GM19395 (cell line): ENCODE results near the gene CARD11.

Experiments used
- ATAC-seq: cut with Tn5 transposase; IDR thresholded peaks from one replicate; pipeline ENCODE4 v1.9.1; 2021; ENCODE audit warnings: mild to moderate bottlenecking, moderate library complexity; ENCODE audit not compliant: unreplicated experiment

The CARD11 gene

DNA sequence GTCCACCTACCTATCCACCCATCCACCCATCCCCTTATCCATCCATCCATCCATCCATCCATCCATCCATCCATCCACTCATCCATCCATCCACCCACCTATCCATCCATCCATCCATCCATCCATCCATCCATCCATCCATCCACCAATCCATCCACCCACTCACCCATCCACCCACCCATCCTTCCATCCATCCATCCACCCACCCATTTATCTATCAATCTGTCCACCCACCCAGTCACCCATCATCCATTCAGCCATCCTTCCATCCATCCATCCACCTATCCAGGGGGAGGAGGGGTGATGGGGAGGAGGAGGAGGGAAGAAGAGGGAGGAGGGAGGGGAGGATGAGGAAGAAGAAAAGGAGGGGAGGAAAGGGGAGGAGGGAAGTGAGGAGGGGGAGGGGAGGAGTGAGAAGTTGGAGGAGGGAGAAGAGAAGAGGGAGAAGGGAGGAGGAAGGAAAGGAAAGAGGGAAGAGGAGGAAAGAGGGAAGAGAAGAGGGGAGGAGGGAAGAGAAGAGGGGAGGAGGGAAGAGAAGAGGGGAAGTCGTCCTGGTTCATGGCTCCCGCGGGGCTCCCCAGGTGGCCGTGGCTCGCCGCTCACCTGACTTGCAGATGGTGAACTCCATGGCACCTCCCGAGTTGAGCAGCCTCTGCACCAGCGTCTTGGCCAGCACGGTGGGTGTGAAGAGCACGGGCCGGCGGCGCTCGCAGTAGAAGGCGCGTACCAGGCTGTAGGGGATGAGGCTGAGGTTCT lies 130.8 kb downstream of the CARD11 start:
- ATAC-seq = no peak

DNA sequence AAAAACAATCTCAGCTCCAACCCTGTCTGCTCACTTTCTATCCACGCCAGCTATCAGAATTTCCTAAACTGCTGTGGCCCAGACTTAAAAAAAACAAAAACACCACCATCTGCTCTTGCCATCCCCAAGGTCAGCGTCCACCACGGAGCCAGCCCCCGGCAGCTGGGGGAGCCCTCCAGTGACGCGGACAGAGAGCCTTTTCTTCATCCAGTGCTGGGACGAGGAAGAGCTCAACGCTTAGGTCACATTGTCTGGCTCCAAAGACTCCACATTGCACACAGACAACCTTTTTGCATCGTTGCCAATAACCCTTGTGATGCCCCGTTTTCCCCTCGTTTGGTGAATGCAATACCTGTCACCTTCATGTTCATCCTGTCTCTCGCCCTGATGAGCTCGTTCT lies 132.2 kb downstream of the CARD11 start:
- ATAC-seq = no peak

DNA sequence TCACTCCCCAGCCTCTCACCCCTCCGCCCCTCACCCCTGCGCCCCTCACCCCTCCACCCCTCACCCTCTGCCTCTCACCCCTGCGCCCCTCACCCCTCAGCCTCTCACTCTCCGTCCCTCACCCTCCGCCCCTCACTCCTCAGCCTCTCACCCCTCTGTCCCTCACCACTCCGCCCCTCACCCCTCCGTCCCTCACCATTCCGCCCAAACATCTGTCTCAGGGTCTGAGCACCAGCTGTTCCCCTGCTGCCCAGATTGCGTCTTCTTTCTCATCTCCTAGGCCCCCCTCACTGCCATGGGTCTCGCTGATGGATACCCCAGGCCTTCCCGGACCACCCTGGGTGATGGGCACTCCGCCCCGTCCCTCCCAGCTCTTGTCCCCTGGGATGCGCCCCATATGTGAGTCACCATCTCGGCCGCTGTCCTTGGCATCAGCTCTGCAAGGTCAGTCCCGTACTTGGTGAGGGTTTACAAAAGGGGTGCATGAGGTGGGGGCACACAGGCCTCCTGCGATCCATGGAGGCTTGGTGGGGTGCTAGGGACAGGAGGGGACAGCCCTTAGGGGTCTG lies 134.1 kb downstream of the CARD11 start:
- no peak for ATAC-seq

DNA sequence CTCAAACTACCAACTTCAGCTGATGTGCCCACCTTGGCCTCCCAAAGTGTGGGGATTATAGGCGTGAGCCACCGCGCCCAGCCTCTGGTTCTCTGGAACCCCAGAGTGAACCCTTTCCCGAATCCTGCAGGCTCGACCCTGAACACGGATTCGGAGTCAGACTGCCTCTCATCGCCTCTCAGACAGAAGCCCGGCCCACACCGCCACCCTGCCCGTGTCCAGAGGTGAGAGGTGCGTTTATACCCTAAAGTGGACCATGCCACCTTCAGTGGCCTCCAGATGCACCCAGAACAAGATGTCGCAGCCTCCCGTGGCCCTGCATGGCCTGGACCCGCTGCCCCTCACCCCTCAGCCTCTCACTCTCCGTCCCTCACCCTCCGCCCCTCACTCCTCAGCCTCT lies 134.6 kb downstream of the CARD11 start:
- ATAC-seq = no peak

DNA sequence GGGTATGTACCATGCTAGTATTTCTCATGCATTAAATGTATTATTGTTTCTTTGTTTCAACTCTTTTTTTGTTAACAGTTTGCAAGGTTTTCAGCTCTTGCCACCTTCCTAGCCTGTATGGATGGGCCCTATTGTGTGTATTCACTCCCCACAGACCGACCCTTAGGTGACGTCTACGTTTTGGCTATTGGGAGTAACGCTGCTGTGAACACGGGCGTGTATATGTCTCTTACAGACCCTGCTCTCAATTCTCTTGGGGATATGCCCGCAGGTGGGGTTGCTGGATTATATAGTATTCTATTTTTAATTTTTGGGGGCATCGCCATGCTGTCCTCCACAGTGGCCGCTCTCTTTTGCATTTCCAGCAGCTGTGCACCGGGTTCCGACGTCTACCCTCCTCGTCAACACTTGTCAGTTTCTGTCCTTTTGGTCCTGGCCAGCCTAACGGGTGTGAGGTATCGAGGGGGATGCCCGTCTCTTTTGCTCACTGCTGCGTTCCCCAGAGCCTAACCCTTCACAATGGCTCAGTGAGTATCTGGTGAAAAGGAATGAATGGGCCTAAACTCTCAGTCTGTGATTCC lies 135.5 kb downstream of the CARD11 start:
- ATAC-seq = no peak

DNA sequence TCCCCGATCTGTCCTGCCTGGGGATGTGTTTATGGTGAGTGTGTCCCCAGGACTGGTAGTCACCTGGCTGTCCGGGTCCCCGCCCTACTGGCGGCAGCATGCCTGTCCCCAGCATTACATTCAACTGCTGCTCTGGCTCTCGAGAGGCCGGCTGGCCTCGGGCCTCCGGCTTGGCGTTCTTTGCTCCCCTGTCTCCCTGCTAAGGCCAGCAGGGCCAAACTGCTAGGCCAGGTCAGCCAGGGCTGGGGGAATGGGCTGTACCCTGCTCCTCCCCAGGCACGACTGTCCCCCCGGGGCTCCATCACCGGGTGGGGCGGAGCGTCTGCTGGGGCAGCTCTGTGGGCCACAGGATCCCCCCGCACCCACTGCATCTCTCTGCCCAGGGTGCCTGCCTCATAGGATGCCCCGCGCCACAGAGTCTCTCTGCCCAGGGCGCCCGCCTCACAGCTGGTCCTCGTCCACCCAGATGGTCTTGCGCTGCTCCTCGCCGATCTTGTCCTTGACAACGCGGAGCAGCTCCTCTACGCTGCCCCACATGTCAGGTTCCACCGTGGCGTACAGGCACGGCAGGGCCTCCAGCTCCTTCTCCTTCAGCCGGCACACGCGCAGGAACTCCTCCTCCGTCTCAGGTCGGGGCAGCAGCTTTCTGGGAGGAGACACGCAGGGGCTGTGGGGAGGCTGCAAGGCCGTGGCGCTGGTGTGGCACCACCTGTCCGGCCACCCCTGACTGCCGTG lies 137.3 kb downstream of the CARD11 start:
- no peak for ATAC-seq

DNA sequence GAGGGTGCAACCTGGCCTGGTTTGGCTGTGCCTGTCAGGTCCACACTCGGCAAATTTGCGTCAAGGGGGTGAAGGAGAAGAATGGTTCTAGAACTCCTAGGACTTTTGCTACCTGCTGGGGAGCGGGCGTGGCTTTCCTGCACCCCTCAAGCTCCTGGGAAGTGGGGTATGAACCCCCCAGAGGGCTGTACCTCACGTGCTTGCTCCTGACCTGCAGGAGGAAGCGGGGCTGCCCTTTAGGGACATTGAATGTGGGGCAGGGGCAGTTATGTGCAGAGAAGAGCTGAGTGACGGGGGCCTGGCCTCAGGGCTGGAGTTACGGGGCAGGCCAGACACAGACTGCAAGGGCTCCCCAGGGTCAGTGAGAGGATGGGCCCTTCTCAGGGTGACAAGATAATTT lies 138.2 kb downstream of the CARD11 start:
- no peak for ATAC-seq

DNA sequence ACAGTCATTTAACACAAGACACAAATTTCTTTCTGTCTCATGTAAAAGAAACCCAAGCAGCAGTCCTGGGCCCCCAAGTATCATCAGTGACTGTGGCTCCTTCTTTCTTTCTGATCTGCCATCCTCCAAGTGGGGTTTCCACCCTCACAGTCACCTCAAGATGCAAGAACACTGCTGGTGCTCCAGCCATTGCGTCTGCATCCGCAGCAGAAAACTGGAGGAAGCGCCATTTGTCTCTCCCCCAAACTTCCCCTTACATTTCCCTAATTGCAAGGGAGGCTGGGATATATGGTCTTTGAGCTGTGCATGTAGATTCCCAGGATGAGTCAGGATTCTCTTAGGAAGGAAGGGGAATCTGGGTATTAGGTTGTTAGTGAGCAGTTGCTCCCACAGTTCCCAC lies 138.6 kb downstream of the CARD11 start:
- ATAC-seq = no peak

DNA sequence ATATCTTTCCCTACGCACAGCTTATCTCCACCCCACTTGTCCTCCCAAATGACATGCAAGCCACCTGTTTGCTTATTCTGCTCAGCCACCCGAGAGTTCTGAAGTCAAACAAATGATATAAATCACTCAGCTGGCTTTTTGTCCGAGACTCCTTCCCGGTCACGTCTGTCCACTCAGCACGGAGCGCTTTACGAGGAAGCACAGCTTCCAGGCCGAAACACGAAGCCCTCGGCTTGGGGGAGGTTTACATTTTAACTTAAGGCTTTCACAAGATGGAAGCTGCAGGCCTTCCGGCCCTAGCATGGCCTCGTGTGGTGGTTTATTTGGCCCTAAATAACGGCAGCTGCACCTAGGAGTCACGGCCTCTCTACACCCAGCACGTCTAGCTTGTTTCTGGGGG lies 139.5 kb downstream of the CARD11 start:
- ATAC-seq = no peak

DNA sequence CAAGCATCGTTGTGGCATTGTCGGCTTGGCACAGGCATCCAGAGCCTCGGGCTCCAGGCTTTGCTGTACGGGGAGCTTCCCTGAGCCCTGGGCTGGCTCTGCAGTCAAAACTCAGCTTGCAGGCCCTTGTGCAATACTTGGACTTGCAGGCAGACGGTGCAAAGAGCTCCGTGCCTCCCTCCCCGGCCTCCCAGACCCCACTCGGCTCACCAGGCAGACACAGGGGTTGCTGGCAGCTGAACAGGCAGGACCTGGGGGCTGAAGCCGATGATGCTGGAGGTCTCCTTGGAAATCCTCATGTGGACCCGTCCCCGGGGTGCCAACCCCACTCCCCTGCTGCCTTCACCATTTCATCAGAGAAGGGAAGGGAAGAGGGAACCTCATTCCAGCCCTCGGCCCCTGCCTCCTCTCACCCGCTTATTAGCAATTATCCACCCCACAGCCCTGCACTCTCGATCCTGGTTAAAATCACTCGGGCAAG lies 139.9 kb downstream of the CARD11 start:
- no peak for ATAC-seq

DNA sequence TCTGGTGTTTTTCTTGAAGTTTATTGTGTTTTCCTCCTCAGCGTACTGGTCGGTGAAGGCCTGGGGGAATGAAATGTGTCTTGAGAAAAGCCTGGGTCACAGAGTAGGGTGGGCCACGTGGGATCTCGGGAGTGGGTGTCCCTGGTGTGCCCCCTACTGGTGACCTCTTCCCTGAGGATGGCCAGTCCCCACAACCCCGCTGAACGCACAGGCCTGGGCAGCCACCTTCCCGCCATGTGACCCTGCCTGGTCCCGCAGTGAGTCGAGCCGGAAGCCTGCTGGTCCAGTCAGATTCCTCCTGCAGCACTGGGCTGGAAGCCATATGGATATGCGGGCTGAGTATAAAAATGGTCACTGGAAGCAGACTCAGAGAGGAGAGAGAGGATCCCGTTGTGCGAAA lies 146.6 kb downstream of the CARD11 start:
- ATAC-seq = no peak

DNA sequence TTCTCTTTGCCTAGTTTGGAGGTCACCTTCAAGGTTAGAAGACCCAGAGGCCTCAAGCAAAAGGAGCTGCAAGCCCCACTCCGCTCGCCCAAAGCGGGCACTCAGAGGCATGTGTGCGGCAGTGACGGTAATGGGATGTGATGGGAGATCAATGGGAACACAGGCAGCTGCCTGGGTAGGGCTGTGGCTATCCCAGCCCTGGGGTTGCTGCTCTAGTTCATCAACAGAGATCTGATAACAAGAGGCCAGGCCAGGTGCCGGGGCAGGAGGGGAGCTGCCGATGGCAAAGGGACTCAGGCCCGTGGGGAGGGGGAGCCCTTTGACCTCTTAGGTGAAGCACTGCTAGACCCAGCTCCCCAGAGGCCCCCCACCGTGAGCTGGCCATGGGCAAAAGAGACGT lies 147.5 kb downstream of the CARD11 start:
- ATAC-seq = no peak

DNA sequence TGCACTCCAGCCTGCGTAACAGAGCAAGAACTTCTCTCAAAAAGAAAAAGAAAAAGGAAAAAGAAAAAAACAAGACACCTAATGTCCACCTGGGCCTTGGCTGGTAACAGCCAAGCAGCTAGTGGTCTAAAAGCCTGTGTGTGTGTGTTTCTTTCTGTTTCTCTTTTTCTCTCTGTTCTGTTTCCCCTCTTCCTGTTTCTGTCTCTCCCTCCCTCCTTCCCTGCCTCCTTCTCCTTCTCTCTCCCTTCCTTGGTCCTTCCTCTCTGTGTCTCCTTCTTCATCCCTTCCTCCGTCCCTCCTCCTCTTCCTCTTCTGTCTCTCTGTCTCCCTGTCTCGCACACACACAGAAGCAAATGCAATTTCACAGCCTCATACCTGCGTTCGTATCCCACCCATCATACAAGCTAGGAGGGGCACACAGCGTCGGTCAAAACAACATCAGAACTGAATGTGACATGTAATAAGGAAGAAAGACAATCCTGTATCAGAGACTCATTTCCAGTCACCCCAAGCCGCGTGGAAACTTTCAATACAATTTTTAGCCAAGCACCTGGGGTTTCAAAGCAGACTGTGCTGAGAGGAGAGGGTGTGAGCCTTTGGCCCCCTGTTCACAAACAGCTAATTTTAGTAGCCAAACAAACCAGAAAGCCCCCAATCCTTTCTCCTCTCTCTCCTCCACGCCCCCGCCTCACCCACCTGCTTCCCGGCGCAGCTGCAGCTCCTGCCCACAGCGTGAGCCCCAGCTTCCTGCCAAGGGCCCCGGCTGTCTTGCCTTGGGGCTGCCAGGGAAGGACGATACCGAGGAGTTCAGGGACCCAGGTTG lies 149.3 kb downstream of the CARD11 start:
- ATAC-seq = peak; percentile 75

DNA sequence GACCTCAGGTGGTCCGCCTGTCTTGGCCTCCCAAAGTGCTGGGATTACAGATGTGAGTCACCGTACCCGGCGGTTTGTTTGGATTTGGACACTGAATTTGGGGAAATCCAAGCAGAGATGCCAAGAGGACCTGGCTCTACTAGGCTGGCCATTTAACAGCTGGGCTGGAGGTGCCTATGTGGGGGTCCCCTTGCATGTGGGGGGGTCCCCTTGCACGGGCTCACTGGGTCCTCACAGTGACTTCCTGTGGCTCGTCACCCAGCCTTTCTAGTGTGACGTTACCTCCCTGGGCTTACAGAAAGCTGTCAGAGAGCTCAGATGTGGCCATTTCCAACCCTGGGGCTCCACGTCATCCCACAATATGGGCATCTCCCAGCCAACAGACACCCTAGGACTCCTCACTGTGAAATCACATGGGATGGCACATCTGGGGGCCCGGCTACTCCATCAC lies 150.2 kb downstream of the CARD11 start:
- ATAC-seq = peak; percentile 35

DNA sequence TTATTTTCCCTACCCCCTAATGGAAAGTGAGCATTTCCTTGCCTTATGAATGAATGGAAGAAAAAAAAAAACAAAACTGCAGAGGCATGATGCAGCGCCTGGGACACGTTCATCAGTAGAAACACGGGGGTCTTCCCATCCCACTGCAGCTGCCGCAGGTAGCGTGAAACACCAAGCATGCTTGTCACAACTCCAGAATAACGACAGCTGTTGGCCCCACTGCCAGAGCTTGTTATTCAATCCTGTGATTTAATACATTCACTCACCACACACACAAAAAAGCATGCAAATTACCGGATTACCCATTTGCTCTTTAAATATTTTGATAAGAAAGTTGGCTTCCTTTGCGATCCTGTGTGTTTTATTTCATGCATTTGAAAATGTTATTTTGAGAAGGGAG lies 151.1 kb downstream of the CARD11 start:
- no peak for ATAC-seq

DNA sequence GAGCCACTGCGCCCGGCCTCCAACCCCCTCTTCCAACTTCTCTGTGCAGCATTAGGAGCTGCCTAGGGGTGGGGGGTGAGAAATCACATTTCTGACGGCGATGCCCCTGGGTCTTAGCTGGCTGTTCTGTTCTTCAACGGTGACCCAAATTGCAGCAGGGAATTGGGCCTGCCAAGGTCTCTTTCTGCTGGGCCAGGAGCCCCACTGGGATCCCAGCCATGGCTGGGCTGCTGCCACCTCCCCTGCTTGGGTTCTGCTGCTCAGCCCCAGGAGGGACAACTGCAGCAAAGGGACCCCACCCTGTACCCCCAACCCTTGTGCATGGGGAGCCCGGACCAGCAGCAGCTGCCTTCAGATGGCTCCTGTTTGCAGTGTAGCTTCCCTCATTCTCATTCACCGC lies 155.9 kb downstream of the CARD11 start:
- no peak for ATAC-seq

DNA sequence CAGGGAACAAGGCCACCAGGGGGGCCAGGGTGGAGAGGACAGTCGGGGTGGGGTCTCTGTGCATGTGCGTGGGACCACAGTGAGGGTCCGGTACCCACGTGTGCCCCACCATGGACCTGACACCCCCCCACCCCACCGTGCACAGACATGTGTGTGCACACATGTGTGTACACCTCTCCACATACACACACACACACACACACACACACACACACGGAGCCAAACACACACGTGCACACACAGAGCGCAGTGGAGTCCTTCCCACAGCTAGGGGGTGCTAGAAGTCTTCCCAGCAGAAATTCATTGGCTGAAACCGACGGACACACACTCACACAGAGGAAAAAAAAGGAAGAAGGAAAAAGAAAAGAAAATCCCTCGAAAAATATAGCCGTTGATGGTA lies 156.8 kb downstream of the CARD11 start:
- peak; percentile 65 for ATAC-seq

DNA sequence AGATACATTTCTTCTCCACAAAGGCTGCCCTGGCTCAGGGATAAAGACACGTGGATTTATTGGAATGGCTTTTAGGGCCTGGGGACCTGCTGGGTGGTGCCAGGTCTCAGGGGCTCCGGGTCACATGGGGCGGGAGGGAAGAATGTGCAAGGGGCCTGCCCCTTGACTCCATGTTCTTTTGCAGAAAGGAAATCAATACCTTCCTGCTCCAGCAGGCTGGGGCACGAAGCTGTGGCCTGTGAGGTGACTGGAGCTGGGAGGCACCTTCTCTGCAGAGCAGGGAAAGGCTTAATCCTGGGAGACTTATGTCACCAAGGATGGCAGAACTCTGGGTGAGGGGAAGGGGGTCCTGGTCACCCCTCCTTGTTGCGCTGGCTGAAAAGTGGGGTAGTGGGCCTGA lies 157.3 kb downstream of the CARD11 start:
- no peak for ATAC-seq

DNA sequence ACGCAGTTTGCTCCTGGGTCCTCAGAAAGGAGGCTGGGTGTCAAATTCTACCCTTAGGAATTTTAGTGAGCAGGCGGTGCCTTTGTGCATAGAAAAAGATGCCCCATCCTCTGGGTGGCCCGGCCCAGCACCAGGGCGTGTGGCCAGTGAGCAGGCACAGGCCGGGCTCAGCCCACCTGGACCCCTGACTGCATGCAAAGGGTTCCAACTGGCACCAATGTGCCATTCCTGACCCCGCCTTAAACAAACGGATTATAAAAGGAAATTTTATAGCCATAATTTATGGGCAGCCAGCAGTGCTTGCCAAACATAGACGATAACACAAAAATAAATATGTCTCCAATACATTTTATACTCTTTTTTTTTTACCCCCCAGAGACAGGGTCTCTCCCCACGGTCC lies 159.5 kb downstream of the CARD11 start:
- ATAC-seq = no peak

DNA sequence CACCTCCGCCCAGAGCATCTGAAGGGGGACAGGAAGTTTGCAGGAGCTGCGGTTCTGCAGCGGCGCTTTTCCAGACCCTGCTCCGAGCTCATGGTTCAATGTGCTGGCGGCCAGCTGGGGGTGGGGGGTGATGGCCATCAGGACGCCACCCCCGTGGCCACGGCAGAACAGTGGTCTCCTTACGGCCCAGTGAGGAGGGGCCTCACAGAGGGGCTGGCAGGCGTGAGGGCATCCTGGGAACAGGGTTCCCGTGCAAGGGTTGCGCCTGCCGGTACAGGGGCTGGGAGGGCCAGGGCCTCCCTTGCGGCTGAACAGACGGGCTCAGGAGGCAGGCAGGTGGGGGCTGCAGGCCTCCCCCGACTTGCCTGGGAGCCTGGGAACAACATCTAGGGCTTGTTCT lies 160.6 kb downstream of the CARD11 start:
- ATAC-seq = no peak

DNA sequence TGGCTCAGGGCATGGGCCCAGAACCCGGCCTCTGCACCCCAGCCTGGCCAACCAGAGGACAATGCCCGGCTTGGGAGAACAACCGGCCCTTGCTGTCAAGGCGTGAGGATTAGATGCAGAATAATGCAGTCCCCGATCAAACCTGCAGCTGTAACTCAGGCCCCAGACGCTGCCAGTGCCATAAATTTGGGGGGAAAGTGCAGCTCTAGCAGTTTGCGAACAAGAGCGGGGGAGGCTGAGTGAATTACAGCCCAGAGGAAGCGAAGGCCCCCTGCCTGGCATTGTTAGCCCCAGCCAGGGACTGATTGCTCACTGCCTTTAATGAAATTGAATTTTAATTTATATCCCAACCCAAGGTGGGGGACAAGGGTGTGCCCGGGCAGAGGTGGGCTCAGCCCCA lies 161.6 kb downstream of the CARD11 start:
- ATAC-seq = no peak
